Colonic mucosa (tissue), 4 donors: Measurements from ENCODE around the gene SPC25. TPM values are rescaled to one million over a fixed set of nuclear protein-coding genes. Genes with fewer than 3 reads are reported as not detected.

ENCODE experiments used
- DNase-seq: peaks from one replicate; pipeline ENCODE4 v3.0.0-alpha.2; 2020
- H3K27ac ChIP-seq: fragments of 200-600 bp; one replicate; pipeline ENCODE4 v1.8.0; 2021
- H3K27me3 ChIP-seq: fragments of 200-600 bp; one replicate; pipeline ENCODE4 v1.8.0; 2021
- H3K36me3 ChIP-seq: fragments of 200-600 bp; one replicate; pipeline ENCODE4 v1.8.0; 2021
- H3K4me1 ChIP-seq: fragments of 200-600 bp; one replicate; pipeline ENCODE4 v1.8.0; 2021; ENCODE audit warnings: mild to moderate bottlenecking
- H3K4me3 ChIP-seq: fragments of 200-600 bp; one replicate; pipeline ENCODE4 v1.8.0; 2021
- H3K9ac ChIP-seq, 2 donors: one replicate each; pipeline ENCODE4 v1.7.0; 2013; ENCODE audit warnings: control low read depth in 2 of 2, low read depth in 2 of 2, low read length in 2 of 2
- H3K9me3 ChIP-seq: fragments of 200-600 bp; one replicate; pipeline ENCODE4 v1.8.0; 2021
- intact Hi-C: fragments of 100-400 bp; cut with DNase I; formaldehyde crosslinking; loops from one replicate; pipeline ENCODE4 v1.14.1; 2022
- total RNA-seq, 2 donors: library from RNA; stranded (reverse); fragmentation: NEBNext Ultra II Directional in 1 of 2; extraction: Animal tissue kit (Norgen Biotek cat#: 25700) in 1 of 2; gene quantifications; one replicate each; pipeline ENCODE4 v1.2.1, GENCODE V29; 2021
- TF ChIP-seq, protein P1 (sequence below): fragments of 200-600 bp; IDR thresholded peaks from one replicate; pipeline ENCODE4 v1.8.0; 2022; ENCODE audit warnings: antibody characterized with exemption, mild to moderate bottlenecking
- donor health status: healthy.
- donor health status: DM: no; HTN: no; CAD: no.
- donor health status: DM: no; HTN: no; CAD: no.

SPC25 gene
- total RNA-seq, 2 donors from 2014 or later: 5.2 to 16.0 TPM

DNA sequence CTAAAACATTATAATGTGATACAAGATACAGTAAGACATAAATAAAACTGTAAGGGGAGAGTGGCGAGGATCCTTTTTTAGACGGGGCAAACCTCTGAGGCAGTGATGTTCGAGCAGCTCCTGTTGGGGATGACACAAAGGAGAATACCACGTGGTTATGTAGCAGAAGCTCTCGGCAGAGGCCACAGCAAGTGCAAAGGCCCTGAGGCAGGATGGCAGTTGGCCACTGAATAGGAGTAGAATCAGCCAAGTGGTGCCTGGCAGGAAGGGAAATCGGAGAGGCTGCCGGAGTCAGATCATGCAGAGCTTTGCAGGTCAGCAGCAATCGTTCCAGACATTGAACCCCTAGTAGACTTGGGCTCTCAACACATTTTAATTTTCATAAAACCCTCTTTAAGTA lies 68.7 kb downstream of the SPC25 start:
- H3K9me3 ChIP-seq: no peaks in the 10 kb centered on the region
- intact Hi-C loops: loop anchor here (10.0 kb wide), 1 partner anchor 47 kb away; no protein-coding TSS in a partner anchor
- no peak overlapping the region for H3K27ac ChIP-seq
- TF ChIP-seq, protein P1, sequence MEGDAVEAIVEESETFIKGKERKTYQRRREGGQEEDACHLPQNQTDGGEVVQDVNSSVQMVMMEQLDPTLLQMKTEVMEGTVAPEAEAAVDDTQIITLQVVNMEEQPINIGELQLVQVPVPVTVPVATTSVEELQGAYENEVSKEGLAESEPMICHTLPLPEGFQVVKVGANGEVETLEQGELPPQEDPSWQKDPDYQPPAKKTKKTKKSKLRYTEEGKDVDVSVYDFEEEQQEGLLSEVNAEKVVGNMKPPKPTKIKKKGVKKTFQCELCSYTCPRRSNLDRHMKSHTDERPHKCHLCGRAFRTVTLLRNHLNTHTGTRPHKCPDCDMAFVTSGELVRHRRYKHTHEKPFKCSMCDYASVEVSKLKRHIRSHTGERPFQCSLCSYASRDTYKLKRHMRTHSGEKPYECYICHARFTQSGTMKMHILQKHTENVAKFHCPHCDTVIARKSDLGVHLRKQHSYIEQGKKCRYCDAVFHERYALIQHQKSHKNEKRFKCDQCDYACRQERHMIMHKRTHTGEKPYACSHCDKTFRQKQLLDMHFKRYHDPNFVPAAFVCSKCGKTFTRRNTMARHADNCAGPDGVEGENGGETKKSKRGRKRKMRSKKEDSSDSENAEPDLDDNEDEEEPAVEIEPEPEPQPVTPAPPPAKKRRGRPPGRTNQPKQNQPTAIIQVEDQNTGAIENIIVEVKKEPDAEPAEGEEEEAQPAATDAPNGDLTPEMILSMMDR: no peak
- H3K27me3 ChIP-seq: no peaks in the 10 kb centered on the region
- H3K9ac ChIP-seq: no peak overlapping the region
- no peak overlapping the region for H3K4me3 ChIP-seq
- no peaks in the 10 kb centered on the region for H3K36me3 ChIP-seq
- no peak for DNase-seq
- H3K4me1 ChIP-seq: no peaks in the 10 kb centered on the region

Other genes starting within 250 kb of the SPC25 start
- 10 to 100 TPM; 29.0 to 37.2 TPM for gene NOSTRIN, start 87.8 kb downstream of the SPC25 start, total RNA-seq
- under 1 TPM in 1 of 2 donors, not detected in 1; 0.11 TPM for gene G6PC2, start 10.9 kb upstream of the SPC25 start, total RNA-seq
- gene ABCB11, start 140.9 kb upstream of the SPC25 start, total RNA-seq: 1 to 10 TPM in 1 of 2 donors, under 1 TPM in 1; 0.74 to 1.1 TPM
- gene DHRS9, start 179.1 kb upstream of the SPC25 start, total RNA-seq: 100 to 1,000 TPM; 102 to 144 TPM